Cardiac fibroblast (primary cell): ENCODE measurements around the gene ACTL6B.
"Not testable (repeated sequence)": the region's sequence is repeated elsewhere in the genome, so short reads cannot be mapped to it uniquely, and the experiment has no call there.

Experiments
- DNase-seq, 2 donors: peaks; one replicate each; pipeline versions ENCODE4 v3.0.0 to v3.0.0-alpha.2; 2010; ENCODE audit warnings: low read depth in 2 of 2
- H3K4me3 ChIP-seq, 2 donors: replicated peaks in 1 of 2; 1 replicate in 1 of 2; 2 replicates in 1 of 2; pipeline ENCODE4 v1.5.1; 2011; ENCODE audit warnings: low read depth in 2 of 2, low read length in 2 of 2, mild to moderate bottlenecking in 2 of 2, moderate library complexity in 1 of 2
- TF ChIP-seq, protein P1 (sequence below): IDR thresholded peaks from one replicate; pipeline ENCODE4 v1.5.1; 2011; ENCODE audit warnings: low read depth, mild to moderate bottlenecking, low read length, inconsistent platforms

Gene ACTL6B

DNA sequence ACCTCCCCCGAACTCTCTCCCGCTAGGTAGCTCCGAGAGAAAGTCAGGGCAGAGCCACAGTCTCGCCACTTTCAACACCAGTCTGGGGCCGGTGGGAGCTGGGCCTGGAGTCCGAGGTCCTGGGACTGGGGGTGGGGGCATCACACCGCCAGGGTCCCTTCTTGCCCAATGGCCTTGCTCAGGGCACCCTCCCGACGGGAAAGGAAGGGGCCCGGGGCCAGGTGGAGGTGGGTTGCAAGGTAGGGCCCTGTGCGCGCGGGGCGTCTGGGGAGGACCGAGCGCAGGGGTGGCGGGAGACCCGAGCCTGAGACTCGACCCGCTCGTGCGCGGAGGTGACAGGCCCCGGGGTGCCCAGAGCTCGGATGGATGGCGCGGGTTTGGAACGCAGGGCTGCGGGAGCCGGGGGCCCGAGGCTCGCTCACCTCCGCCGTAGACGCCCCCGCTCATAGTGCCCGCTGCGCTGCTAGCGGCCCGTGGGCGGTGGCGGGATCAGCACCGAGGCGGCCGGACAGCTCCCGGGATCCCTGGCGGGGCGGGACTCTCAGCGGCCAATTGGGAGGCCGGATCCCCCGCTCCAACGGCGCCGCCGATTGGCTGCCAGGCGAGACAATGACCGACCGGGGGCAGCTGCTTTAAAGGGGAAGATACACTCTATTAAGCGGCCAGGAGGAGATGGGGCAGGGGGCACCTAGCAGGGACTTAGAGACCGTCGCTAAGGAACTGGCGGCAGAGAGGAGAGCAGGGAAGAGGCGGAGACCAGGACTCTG, at the start of gene ACTL6B:
Gene ACTL6B (minus strand): TSS at position 541 of the 767 bp plus-strand sequence. CDS start 94 bp downstream, at position 447.
- no peak within 1 kb of the TSS for H3K4me3 ChIP-seq
- DNase-seq: peak; percentile 41 to 47
- TF ChIP-seq, protein P1, sequence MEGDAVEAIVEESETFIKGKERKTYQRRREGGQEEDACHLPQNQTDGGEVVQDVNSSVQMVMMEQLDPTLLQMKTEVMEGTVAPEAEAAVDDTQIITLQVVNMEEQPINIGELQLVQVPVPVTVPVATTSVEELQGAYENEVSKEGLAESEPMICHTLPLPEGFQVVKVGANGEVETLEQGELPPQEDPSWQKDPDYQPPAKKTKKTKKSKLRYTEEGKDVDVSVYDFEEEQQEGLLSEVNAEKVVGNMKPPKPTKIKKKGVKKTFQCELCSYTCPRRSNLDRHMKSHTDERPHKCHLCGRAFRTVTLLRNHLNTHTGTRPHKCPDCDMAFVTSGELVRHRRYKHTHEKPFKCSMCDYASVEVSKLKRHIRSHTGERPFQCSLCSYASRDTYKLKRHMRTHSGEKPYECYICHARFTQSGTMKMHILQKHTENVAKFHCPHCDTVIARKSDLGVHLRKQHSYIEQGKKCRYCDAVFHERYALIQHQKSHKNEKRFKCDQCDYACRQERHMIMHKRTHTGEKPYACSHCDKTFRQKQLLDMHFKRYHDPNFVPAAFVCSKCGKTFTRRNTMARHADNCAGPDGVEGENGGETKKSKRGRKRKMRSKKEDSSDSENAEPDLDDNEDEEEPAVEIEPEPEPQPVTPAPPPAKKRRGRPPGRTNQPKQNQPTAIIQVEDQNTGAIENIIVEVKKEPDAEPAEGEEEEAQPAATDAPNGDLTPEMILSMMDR: no peak

DNA sequence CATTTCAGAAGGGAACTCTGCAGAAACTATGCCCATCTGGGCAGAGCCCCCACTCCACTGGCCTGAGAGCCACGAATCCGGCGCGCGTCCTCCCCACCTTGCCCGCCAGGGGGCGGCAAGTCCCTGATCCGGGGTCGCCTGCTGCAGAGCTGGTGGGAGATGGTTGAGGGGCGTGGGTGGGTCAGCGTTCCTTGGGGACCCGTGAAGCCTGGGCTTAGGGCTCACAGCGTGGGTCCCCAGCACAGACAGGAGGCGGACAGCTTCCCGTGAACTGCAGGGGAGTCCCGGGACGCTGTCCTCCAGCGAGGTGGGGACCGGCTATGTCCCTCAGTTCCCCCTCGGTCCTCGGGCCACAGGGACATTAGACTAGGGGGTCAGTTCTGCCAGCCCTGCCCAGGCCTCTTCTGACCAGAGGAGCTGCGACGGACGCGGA, 49.1 kb upstream of the ACTL6B start:
- peak; percentile 75 to 76 for DNase-seq
- H3K4me3 ChIP-seq: peak overlapping the region; percentile 91 to 96
- TF ChIP-seq, protein P1: peak; percentile 94

DNA sequence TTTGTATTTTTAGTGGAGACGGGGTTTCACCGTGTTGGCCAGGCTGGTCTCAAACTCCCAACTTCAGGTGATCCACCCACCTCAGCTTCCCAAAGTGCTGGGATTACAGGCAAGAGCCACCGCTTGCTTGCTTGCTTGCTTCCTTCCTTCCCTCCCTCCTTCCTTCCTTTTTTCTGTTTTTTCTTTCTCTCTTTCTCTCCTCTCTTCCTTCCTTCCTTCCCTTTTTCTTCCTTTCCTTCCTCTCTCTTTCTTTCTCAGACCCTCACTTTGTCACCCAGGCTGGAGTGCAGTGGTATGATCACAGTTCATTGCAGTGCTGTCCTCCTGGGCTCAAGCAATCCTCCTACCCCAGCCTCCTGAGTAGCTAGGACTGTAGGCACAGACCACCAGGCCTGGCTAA, 44.8 kb upstream of the ACTL6B start:
- not testable (repeated sequence) for H3K4me3 ChIP-seq, DNase-seq

GRCh38 chr7:100699018-100699417, 42.8 kb upstream of the ACTL6B start:
- no peak overlapping the region for H3K4me3 ChIP-seq
- DNase-seq: no peak
- TF ChIP-seq, protein P1: no peak

GRCh38 chr7:100696123-100696521, 39.9 kb upstream of the ACTL6B start:
- TF ChIP-seq, protein P1: no peak
- DNase-seq: no peak
- H3K4me3 ChIP-seq: no peak overlapping the region

DNA sequence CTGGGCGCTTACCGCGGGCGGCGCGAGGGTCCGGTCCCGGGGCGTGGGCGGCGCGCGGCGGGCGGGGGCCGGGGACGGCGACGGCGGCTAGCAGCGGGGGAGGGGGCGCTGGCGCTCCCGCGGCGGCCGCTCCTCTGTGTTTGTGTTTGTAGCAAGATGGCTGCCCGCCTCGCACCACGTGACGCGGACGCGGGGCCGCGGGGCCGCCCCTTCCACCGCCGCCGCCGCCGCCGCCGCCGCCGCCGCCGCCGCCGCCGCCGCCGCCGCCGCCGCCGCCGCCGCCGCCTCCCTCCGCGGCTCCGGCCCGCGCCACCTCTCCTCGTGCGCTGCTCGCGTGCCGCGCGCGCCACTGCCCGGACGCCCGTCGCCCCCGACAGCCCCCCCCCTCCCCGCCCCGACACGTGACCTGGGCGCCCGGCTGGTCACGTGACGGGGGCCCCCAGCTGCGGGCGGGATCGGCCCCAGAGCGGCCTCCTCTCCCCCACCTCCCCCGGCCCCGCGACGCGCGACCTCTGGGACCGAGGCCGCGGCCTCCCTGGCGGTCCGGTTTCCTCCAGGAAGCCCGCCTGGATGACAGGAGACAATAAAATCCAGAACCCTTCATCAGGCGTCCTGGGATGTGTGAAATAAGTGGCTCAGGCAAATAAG, 38.0 kb upstream of the ACTL6B start, which contains the start of gene GIGYF1:
Gene GIGYF1 (minus strand): TSS at position 153 of the 648 bp plus-strand sequence. CDS start 6,012 bp downstream, outside the sequence.
- TF ChIP-seq, protein P1: no peak
- peak; percentile 52 to 72 for DNase-seq
- H3K4me3 ChIP-seq: peak within 1 kb of the TSS; percentile 73 to 74
